HG02588 (cell line): ENCODE data around the gene PDE9A.

Experiments
- ATAC-seq: cut with Tn5 transposase; IDR thresholded peaks from one replicate; pipeline ENCODE4 v1.9.1; 2021; ENCODE audit warnings: mild to moderate bottlenecking, moderate library complexity; ENCODE audit not compliant: unreplicated experiment

Gene PDE9A

GRCh38 chr21:42753804-42754203 is 100.4 kb downstream of the PDE9A start:
- ATAC-seq, result no peak

GRCh38 chr21:42754270-42754933 is 101.0 kb downstream of the PDE9A start:
- ATAC-seq, result no peak

- ATAC-seq, result no peak
These were observed 101.7 kb downstream of the PDE9A start for GRCh38 chr21:42755031-42755665.

- no peak for ATAC-seq
These were observed 102.6 kb downstream of the PDE9A start for GRCh38 chr21:42755766-42756579.

- ATAC-seq, result no peak
These were observed 103.3 kb downstream of the PDE9A start for GRCh38 chr21:42756580-42757250.

- no peak for ATAC-seq
These were observed 104.0 kb downstream of the PDE9A start for GRCh38 chr21:42757422-42757821.

GRCh38 chr21:42757826-42758655 is 104.6 kb downstream of the PDE9A start:
- ATAC-seq, result no peak

GRCh38 chr21:42758721-42759593 is 105.5 kb downstream of the PDE9A start:
- no peak for ATAC-seq

- no peak for ATAC-seq
These were observed 106.1 kb downstream of the PDE9A start for GRCh38 chr21:42759594-42759927.

GRCh38 chr21:42760361-42760950 is 107.0 kb downstream of the PDE9A start:
- no peak for ATAC-seq

- ATAC-seq, result no peak
These were observed 107.7 kb downstream of the PDE9A start for GRCh38 chr21:42760951-42761751.

- ATAC-seq, result no peak
These were observed 108.4 kb downstream of the PDE9A start for GRCh38 chr21:42761776-42762335.

- no peak for ATAC-seq
These were observed 110.4 kb downstream of the PDE9A start for GRCh38 chr21:42763581-42764442.

GRCh38 chr21:42764443-42764760 is 111.0 kb downstream of the PDE9A start:
- no peak for ATAC-seq

- ATAC-seq, result no peak
These were observed 111.5 kb downstream of the PDE9A start for GRCh38 chr21:42764883-42765282.

GRCh38 chr21:42765656-42766055 is 112.2 kb downstream of the PDE9A start:
- no peak for ATAC-seq
